Aorta (tissue), 5 donors: ENCODE measurements around the gene ZNF184. TPM values are rescaled to one million over a fixed set of nuclear protein-coding genes. Genes with fewer than 3 reads are reported as not detected.
"Not testable (repeated sequence)": the region's sequence is repeated elsewhere in the genome, so short reads cannot be mapped to it uniquely, and the experiment has no call there.

Experiments
- ATAC-seq: fragments of 200-7000 bp; cut with Tn5 transposase; one replicate; pipeline ENCODE4 v1.9.1; 2022; ENCODE audit warnings: moderate library complexity; ENCODE audit not compliant: low FRiP score
- DNase-seq, 2 donors: peaks; one replicate each; pipeline ENCODE4 v3.0.0-alpha.2; 2020
- H3K27ac ChIP-seq, 2 donors: one replicate each; pipeline ENCODE4 v1.5.1; 2013; ENCODE audit warnings: low read length in 2 of 2, mild to moderate bottlenecking in 2 of 2, moderate library complexity in 2 of 2, control low read depth in 1 of 2, inconsistent platforms in 1 of 2, low read depth in 1 of 2
- H3K27me3 ChIP-seq, 2 donors: one replicate each; pipeline ENCODE4 v1.6.1; 2013; ENCODE audit warnings: control low read depth in 1 of 2, low read length in 1 of 2, mild to moderate bottlenecking in 1 of 2, moderate library complexity in 1 of 2; ENCODE audit not compliant: insufficient read depth in 2 of 2, control insufficient read depth in 1 of 2
- H3K36me3 ChIP-seq, 2 donors: one replicate each; pipeline ENCODE4 v1.6.1; 2013; ENCODE audit warnings: control low read depth in 1 of 2, low read length in 1 of 2, mild to moderate bottlenecking in 1 of 2; ENCODE audit not compliant: insufficient read depth in 2 of 2, control insufficient read depth in 1 of 2
- H3K4me1 ChIP-seq, 2 donors: one replicate each; pipeline ENCODE4 v1.6.1; 2013; ENCODE audit warnings: low read length in 2 of 2, control low read depth in 1 of 2, mild to moderate bottlenecking in 1 of 2, moderate library complexity in 1 of 2; ENCODE audit not compliant: insufficient read depth in 2 of 2, control insufficient read depth in 1 of 2
- H3K4me3 ChIP-seq, 2 donors: one replicate each; pipeline ENCODE4 v1.5.1; 2013; ENCODE audit warnings: low read length in 2 of 2, control low read depth in 1 of 2, mild to moderate bottlenecking in 1 of 2
- H3K9me3 ChIP-seq: one replicate; pipeline ENCODE4 v1.6.1; 2013; ENCODE audit warnings: mild to moderate bottlenecking, low read length; ENCODE audit not compliant: control insufficient read depth
- WGBS, 2 donors: extraction: QIAGEN DNeasy Blood & Tissue Kit; methylation state at CpG; one replicate each; pipeline ENCODE4 v1.1.7; 2013; 5-methylcytosine and 5-hydroxymethylcytosine counted together
- intact Hi-C, 2 donors: fragments of 100-400 bp; cut with DNase I; formaldehyde crosslinking; loops; one replicate each; pipeline versions ENCODE4 v1.14.2 to v1.15.0; 2022
- polyA plus RNA-seq, 2 donors: library from polyadenylated mRNA; stranded (reverse); fragments of 200-250 nt; gene quantifications; one replicate each; pipeline ENCODE4 v1.2.3, GENCODE V29; 2013
- total RNA-seq, 2 donors: library from RNA; stranded (reverse); fragmentation: NEBNext Ultra II Directional; extraction: Animal tissue kit (Norgen Biotek cat#: 25700); gene quantifications; one replicate each; pipeline ENCODE4 v1.2.1, GENCODE V29; 2021
- donor health status: healthy with polysubstance abuse.
- donor health status: Bipolar disorder and iron deficiency.
- donor health status: DM: no; HTN: no; CAD: no.
- donor health status: DM: no; HTN: no; CAD: no.
- donor health status: DM: yes; HTN: yes; CAD: no.

Gene ZNF184
- total and polyA plus RNA-seq, 4 donors: 2.3 to 8.0 (median 3.9) TPM

GRCh38 chr6:27441001-27441400 is 31.9 kb downstream of the ZNF184 start:
- intact Hi-C loops: no loop called here
- Histone ChIP-seq H3K27me3 (no peaks in the 10 kb centered on the region), H3K27ac (no peak overlapping the region), H3K4me3 (no peak overlapping the region), H3K4me1 (no peaks in the 10 kb centered on the region), H3K9me3 (peaks cover 3% of the 10 kb centered on the region), H3K36me3 (peaks cover 0 to 2% of the 10 kb centered on the region in 2 donors)
- WGBS, 2 donors: 96 to 98% methylated on average over 3 of the region's 3 CpGs
- DNase-seq (no peak), ATAC-seq (no peak)

GRCh38 chr6:27439371-27439770 is 33.5 kb downstream of the ZNF184 start:
- H3K27ac ChIP-seq: no peak overlapping the region
- H3K4me3 ChIP-seq: no peak overlapping the region
- no peaks in the 10 kb centered on the region for H3K4me1 ChIP-seq
- intact Hi-C loops: no loop called here
- peaks cover 0 to 2% of the 10 kb centered on the region in 2 donors for H3K36me3 ChIP-seq
- peaks cover 3% of the 10 kb centered on the region for H3K9me3 ChIP-seq
- H3K27me3 ChIP-seq: no peaks in the 10 kb centered on the region
- WGBS, 2 donors: 96% methylated on average over 4 of the region's 4 CpGs
- ATAC-seq (no peak), DNase-seq (no peak)

GRCh38 chr6:27433714-27434113 is 39.2 kb downstream of the ZNF184 start:
- DNase-seq: no peak
- H3K9me3 ChIP-seq: peaks cover 5% of the 10 kb centered on the region
- no peaks in the 10 kb centered on the region for H3K4me1 ChIP-seq
- no peak for ATAC-seq
- intact Hi-C loops: no loop called here
- 80 to 87% methylated on average over 1 of the region's 1 CpG for WGBS, 2 donors
- no peaks in the 10 kb centered on the region for H3K27me3 ChIP-seq
- H3K27ac ChIP-seq: no peak overlapping the region
- H3K36me3 ChIP-seq: no peaks in the 10 kb centered on the region
- no peak overlapping the region for H3K4me3 ChIP-seq

- DNase-seq: no peak
- Histone ChIP-seq H3K36me3 (no peaks in the 10 kb centered on the region), H3K27me3 (no peaks in the 10 kb centered on the region), H3K27ac (no peak overlapping the region), H3K9me3 (peaks cover 5% of the 10 kb centered on the region), H3K4me1 (no peaks in the 10 kb centered on the region), H3K4me3 (no peak overlapping the region)
- 77 to 80% methylated on average over 2 of the region's 2 CpGs for WGBS, 2 donors
- intact Hi-C loops: no loop called here
- no peak for ATAC-seq
These were observed 43.9 kb downstream of the ZNF184 start for GRCh38 chr6:27428966-27429365.

GRCh38 chr6:27428502-27428901 is 44.4 kb downstream of the ZNF184 start:
- intact Hi-C loops: no loop called here

GRCh38 chr6:27426045-27426620 is 46.8 kb downstream of the ZNF184 start:
- Histone ChIP-seq H3K4me3 (no peak overlapping the region), H3K4me1 (no peaks in the 10 kb centered on the region), H3K27ac (no peak overlapping the region), H3K9me3 (peaks cover 10% of the 10 kb centered on the region), H3K27me3 (no peaks in the 10 kb centered on the region), H3K36me3 (no peaks in the 10 kb centered on the region)
- DNase-seq: no peak
- WGBS, 2 donors: 81 to 84% methylated on average over 4 of the region's 4 CpGs
- intact Hi-C loops: no loop called here
- ATAC-seq: no peak

More at GRCh38 chr6:27428502-27428901, 44.4 kb downstream of the ZNF184 start:
- peaks cover 5% of the 10 kb centered on the region for H3K9me3 ChIP-seq
- 82 to 83% methylated on average over 4 of the region's 4 CpGs for WGBS, 2 donors
- no peak for DNase-seq
- H3K27ac ChIP-seq: no peak overlapping the region
- no peaks in the 10 kb centered on the region for H3K36me3 ChIP-seq
- no peak overlapping the region for H3K4me3 ChIP-seq
- no peaks in the 10 kb centered on the region for H3K4me1 ChIP-seq
- ATAC-seq: no peak
- H3K27me3 ChIP-seq: no peaks in the 10 kb centered on the region

- H3K9me3 ChIP-seq, H3K4me1 ChIP-seq, DNase-seq, H3K27me3 ChIP-seq, H3K27ac ChIP-seq, ATAC-seq, H3K4me3 ChIP-seq, intact Hi-C loops, H3K36me3 ChIP-seq: not testable (repeated sequence)
- WGBS, 2 donors: 85 to 86% methylated on average over 29 to 36 of the region's 36 CpGs
These were observed 48.1 kb downstream of the ZNF184 start for GRCh38 chr6:27424851-27425250.

- intact Hi-C loops: no loop called here
- 48 to 51% methylated on average over 32 of the region's 32 CpGs for WGBS, 2 donors
- H3K27ac ChIP-seq: no peak overlapping the region
- no peak for DNase-seq
- H3K9me3 ChIP-seq: peaks cover 7% of the 10 kb centered on the region
- H3K27me3 ChIP-seq: no peaks in the 10 kb centered on the region
- no peaks in the 10 kb centered on the region for H3K4me1 ChIP-seq
- no peak for ATAC-seq
- peaks cover 0 to 2% of the 10 kb centered on the region in 2 donors for H3K36me3 ChIP-seq
- no peak overlapping the region for H3K4me3 ChIP-seq
These were observed 50.1 kb downstream of the ZNF184 start for GRCh38 chr6:27422651-27423332.

- H3K4me1 ChIP-seq: no peaks in the 10 kb centered on the region
- no peak for ATAC-seq
- intact Hi-C loops: no loop called here
These were observed 53.5 kb downstream of the ZNF184 start for GRCh38 chr6:27419363-27419762.

More at GRCh38 chr6:27419363-27419762, 53.5 kb downstream of the ZNF184 start:
- no peak for DNase-seq
- Histone ChIP-seq H3K27me3 (no peaks in the 10 kb centered on the region), H3K36me3 (peaks cover 0 to 2% of the 10 kb centered on the region in 2 donors), H3K9me3 (peaks cover 7% of the 10 kb centered on the region), H3K27ac (no peak overlapping the region), H3K4me3 (no peak overlapping the region)
